ENCODE data around the gene KDM5A.
"Not testable (repeated sequence)": the region's sequence is repeated elsewhere in the genome, so short reads cannot be mapped to it uniquely, and the experiment has no call there.

- TF ChIP-seq CTCF (IDR thresholded peaks at IDR 0.05; ENCODE audit: insufficient read depth, low read depth, low read length); EZH2 (IDR thresholded peaks at IDR 0.05; ENCODE audit: insufficient read depth, low read length): not testable (repeated sequence)
These were observed 37.9 kb downstream of the KDM5A start for GRCh38 chr12:351197-351596.
